Esophagus squamous epithelium (tissue), 5 donors: ENCODE results near the gene FOXO3. TPM values are rescaled to one million over a fixed set of nuclear protein-coding genes. Genes with fewer than 3 reads are reported as not detected.

Experiments used
- DNase-seq: peaks from one replicate; lab custom pipeline; 2025; lab: John Stamatoyannopoulos, UW
- H3K27ac ChIP-seq, 4 donors: fragments of 200-600 bp; sonication (generic); one replicate each; pipeline ENCODE4 v1.5.1; 2016 to 2019; ENCODE audit warnings: mild to moderate bottlenecking in 1 of 4
- H3K27me3 ChIP-seq, 4 donors: fragments of 200-600 bp; sonication (generic); 1 replicate in 3 of 4; 2 replicates in 1 of 4; pipeline versions ENCODE4 v1.5.1 to v1.6.0; 2017 to 2021; ENCODE audit warnings: antibody characterized with exemption in 1 of 4
- H3K36me3 ChIP-seq, 3 donors: fragments of 200-600 bp; sonication (generic); one replicate each; pipeline ENCODE4 v1.5.1; 2016 to 2019
- H3K4me1 ChIP-seq, 3 donors: fragments of 200-600 bp; sonication (generic); one replicate each; pipeline ENCODE4 v1.5.1; 2017 to 2019
- H3K4me3 ChIP-seq, 4 donors: fragments of 200-600 bp; sonication (generic); 1 replicate in 3 of 4; 2 replicates in 1 of 4; pipeline ENCODE4 v1.5.1; 2016 to 2019; ENCODE audit warnings: mild to moderate bottlenecking in 2 of 4, moderate library complexity in 1 of 4
- H3K9me3 ChIP-seq, 3 donors: fragments of 200-600 bp; sonication (generic); one replicate each; pipeline ENCODE4 v1.5.1; 2016 to 2019
- CTCF ChIP-seq, 6 experiments: fragments of 450-650 bp in 4 of 6; fragments of 200-600 bp in 2 of 6; sonication (generic) in 2 of 6; IDR thresholded peaks; one replicate each; pipeline ENCODE4 v1.5.1; 2016 to 2019; ENCODE audit warnings: antibody characterized with exemption in 6 of 6, mild to moderate bottlenecking in 4 of 6, moderate library complexity in 4 of 6
- POLR2A ChIP-seq, 4 donors: fragments of 450-650 bp; IDR thresholded peaks; one replicate each; pipeline ENCODE4 v1.6.1; 2017; ENCODE audit warnings: antibody characterized with exemption in 4 of 4, mild to moderate bottlenecking in 4 of 4, moderate library complexity in 3 of 4
- WGBS, 2 donors: methylation state at CpG; one replicate each; pipeline ENCODE4 v1.1.5; 2018; 5-methylcytosine and 5-hydroxymethylcytosine counted together
- intact Hi-C: fragments of 100-400 bp; cut with DNase I; formaldehyde crosslinking; loops from one replicate; pipeline ENCODE4 v1.15.0; 2022
- total RNA-seq, 4 donors: library from RNA; depleted of rRNA; stranded (reverse); fragments of >200 nt; gene quantifications; one replicate each; pipeline ENCODE4 v1.1.0, GENCODE V29; 2016
- donor health status: DM: yes; HTN: yes; CAD: no.

FOXO3 gene
- total RNA-seq, 4 donors from 2014 or later = 30.3 to 80.7 (median 34.3) TPM

GRCh38 chr6:108608453-108609275, 47.9 kb downstream of the FOXO3 start:
- TF ChIP-seq POLR2A (IDR thresholded peaks at IDR 0.05) = no peak
- TF ChIP-seq CTCF (IDR thresholded peaks at IDR 0.05) = no peak
- Histone ChIP-seq H3K36me3 (peaks cover 0 to 5% (median 0%) of the 10 kb centered on the region in 3 donors), H3K4me1 (peaks cover 35 to 73% (median 43%) of the 10 kb centered on the region in 3 donors), H3K4me3 (no peak overlapping the region), H3K27ac (peak overlapping the region in 3 of 4 donors; percentile 47 to 70 (median 48)), H3K27me3 (no peaks in the 10 kb centered on the region), H3K9me3 (peaks cover 0 to 4% (median 0%) of the 10 kb centered on the region in 3 donors)
- DNase-seq = no peak
- intact Hi-C loops = no loop called here
- WGBS, 2 donors = 58 to 75% methylated on average over 7 of the region's 7 CpGs

GRCh38 chr6:108609276-108609769, 48.6 kb downstream of the FOXO3 start:
- no peaks in the 10 kb centered on the region for H3K27me3 ChIP-seq
- H3K4me1 ChIP-seq = peaks cover 35 to 80% (median 43%) of the 10 kb centered on the region in 3 donors
- 61 to 75% methylated on average over 5 of the region's 5 CpGs for WGBS, 2 donors
- peak overlapping the region in 3 of 4 donors; percentile 47 to 70 (median 48) for H3K27ac ChIP-seq
- no peak for TF ChIP-seq CTCF (IDR thresholded peaks at IDR 0.05)
- TF ChIP-seq POLR2A (IDR thresholded peaks at IDR 0.05) = no peak
- intact Hi-C loops = no loop called here
- no peak for DNase-seq
- H3K4me3 ChIP-seq = no peak overlapping the region
- peaks cover 0 to 4% (median 0%) of the 10 kb centered on the region in 3 donors for H3K9me3 ChIP-seq
- H3K36me3 ChIP-seq = peaks cover 0 to 5% (median 0%) of the 10 kb centered on the region in 3 donors

DNA sequence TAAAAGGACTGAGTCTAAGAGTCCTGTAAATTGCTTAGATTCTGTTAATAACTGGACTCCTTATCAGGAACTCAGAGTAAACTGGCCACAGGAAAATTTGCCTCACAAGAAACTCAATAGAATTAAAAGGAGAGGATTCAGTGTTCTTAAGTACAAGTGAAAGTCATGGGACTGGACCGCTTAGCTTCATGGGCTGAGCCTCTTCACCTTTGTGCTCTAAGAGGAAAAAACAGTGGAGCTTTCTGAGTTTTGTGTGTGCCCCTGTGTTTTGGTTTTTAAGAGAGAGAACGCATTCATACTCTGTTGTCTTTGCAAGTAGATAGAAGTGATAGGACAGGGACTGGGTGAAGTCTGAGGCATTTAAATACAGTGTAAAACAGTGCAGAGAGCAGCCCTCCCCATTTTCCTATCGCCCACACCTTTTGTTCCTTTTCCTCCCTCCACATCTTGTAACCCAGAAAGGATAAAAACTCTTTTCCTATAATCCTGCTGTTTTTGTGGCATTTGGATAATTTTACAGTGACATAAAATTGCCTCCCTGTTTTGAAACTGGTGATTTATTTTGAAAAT, 49.6 kb downstream of the FOXO3 start:
- DNase-seq = no peak
- H3K4me1 ChIP-seq = peaks cover 35 to 80% (median 43%) of the 10 kb centered on the region in 3 donors
- no peaks in the 10 kb centered on the region for H3K27me3 ChIP-seq
- no peak for TF ChIP-seq CTCF (IDR thresholded peaks at IDR 0.05)
- TF ChIP-seq POLR2A (IDR thresholded peaks at IDR 0.05) = no peak
- peaks cover 0 to 4% (median 0%) of the 10 kb centered on the region in 3 donors for H3K9me3 ChIP-seq
- WGBS, 2 donors = 74 to 84% methylated on average over 3 of the region's 3 CpGs
- peaks cover 0 to 5% (median 0%) of the 10 kb centered on the region in 3 donors for H3K36me3 ChIP-seq
- intact Hi-C loops = no loop called here
- no peak overlapping the region for H3K4me3 ChIP-seq
- H3K27ac ChIP-seq = peak overlapping the region in 2 of 4 donors; percentile 2 to 48

DNA sequence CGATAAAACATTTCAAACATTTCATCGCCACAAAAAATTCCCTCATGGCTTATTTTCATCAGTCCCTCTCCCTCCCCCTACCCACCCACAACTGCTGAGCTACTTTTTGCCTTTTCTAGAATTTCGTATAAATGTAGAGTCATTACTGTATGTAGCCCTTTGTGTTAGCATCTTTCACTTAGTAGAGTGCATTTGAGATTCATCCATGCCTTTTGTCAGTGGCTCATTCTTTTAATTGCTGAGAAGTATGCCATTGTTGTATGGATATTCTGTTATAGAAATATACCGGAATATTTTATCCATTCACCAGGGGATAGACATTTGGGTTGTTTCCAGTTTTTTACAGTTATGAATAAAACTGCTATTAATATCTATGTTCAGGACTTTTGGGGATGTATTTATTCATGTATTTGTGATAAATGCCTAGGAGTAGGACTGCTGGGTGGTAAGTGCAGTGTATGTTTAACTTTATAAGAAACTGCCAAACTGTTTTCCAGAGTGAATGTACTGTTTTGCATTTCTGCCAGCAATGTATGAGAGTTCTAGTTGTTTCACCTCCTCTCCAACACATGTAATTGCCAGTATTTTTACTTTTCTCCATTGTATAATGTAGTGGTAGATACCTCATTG, 50.4 kb downstream of the FOXO3 start:
- peak overlapping the region in 2 of 4 donors; percentile 2 to 48 for H3K27ac ChIP-seq
- no peak for TF ChIP-seq POLR2A (IDR thresholded peaks at IDR 0.05)
- TF ChIP-seq CTCF (IDR thresholded peaks at IDR 0.05) = no peak

More for the DNA sequence above, 50.4 kb downstream of the FOXO3 start:
- Histone ChIP-seq H3K4me3 (no peak overlapping the region), H3K9me3 (peaks cover 0 to 4% (median 0%) of the 10 kb centered on the region in 3 donors), H3K36me3 (peaks cover 0 to 5% (median 0%) of the 10 kb centered on the region in 3 donors), H3K4me1 (peaks cover 35 to 77% (median 36%) of the 10 kb centered on the region in 3 donors), H3K27me3 (no peaks in the 10 kb centered on the region)
- intact Hi-C loops = no loop called here
- WGBS, 2 donors = 47 to 52% methylated on average over 4 of the region's 4 CpGs
- no peak for DNase-seq
